SJCRH30 (cell line): Measurements from ENCODE around the gene AKT2. TPM values are rescaled to one million over a fixed set of nuclear protein-coding genes. Genes with fewer than 3 reads are reported as not detected.

ENCODE experiments used
- DNase-seq, 2 experiments: peaks; one replicate each; pipeline ENCODE4 v3.0.0-alpha.2; 2015 to 2020
- H3K27ac ChIP-seq: fragments of 250-450 bp; sonication (Bioruptor Pico); 2 replicates; pipeline ENCODE4 v1.5.1; 2020; ENCODE audit warnings: mild to moderate bottlenecking, moderate library complexity
- H3K27me3 ChIP-seq: fragments of 250-450 bp; sonication (Bioruptor Pico); 2 replicates; pipeline ENCODE4 v1.5.1; 2020; ENCODE audit warnings: mild to moderate bottlenecking, moderate library complexity
- H3K36me3 ChIP-seq: fragments of 250-450 bp; sonication (Bioruptor Pico); 2 replicates; pipeline ENCODE4 v1.5.1; 2020; ENCODE audit warnings: mild to moderate bottlenecking, moderate library complexity
- H3K4me1 ChIP-seq: fragments of 250-450 bp; sonication (Bioruptor Pico); 2 replicates; pipeline ENCODE4 v1.5.1; 2020; ENCODE audit warnings: mild to moderate bottlenecking, moderate library complexity
- H3K4me3 ChIP-seq: fragments of 250-450 bp; sonication (Bioruptor Pico); 2 replicates; pipeline ENCODE4 v1.5.1; 2020; ENCODE audit warnings: mild to moderate bottlenecking, moderate library complexity
- H3K9me3 ChIP-seq: fragments of 250-450 bp; sonication (Bioruptor Pico); replicated peaks from 2 replicates; pipeline ENCODE4 v1.5.1; 2020; ENCODE audit warnings: mild to moderate bottlenecking, moderate library complexity
- total RNA-seq: library from RNA; depleted of rRNA; stranded (reverse); fragments of >200 nt; shearing (Covaris generic); gene quantifications from 2 replicates; pipeline ENCODE4 v1.2.3, GENCODE V29; 2014

Gene AKT2
- total RNA-seq, 1 experiment from 2014 or later, result 138 TPM

GRCh38 chr19:40283414-40284250 is 1.5 kb downstream of the AKT2 start:
- Histone ChIP-seq H3K9me3 (no peaks in the 10 kb centered on the region), H3K36me3 (0 out of 2 replicates have a peak, but pooled peaks cover 2% of the 10 kb centered on the region), H3K4me3 (peak overlapping the region; percentile 88), H3K4me1 (peaks cover 14% of the 10 kb centered on the region), H3K27me3 (no peaks in the 10 kb centered on the region), H3K27ac (peak overlapping the region; percentile 89)
- peak; percentile 95 to 96 for DNase-seq

- H3K4me3 ChIP-seq, result peak overlapping the region; percentile 88
- DNase-seq, result no peak
- H3K36me3 ChIP-seq, result 0 out of 2 replicates have a peak, but pooled peaks cover 2% of the 10 kb centered on the region
- peaks cover 14% of the 10 kb centered on the region for H3K4me1 ChIP-seq
- H3K9me3 ChIP-seq, result no peaks in the 10 kb centered on the region
- H3K27ac ChIP-seq, result peak overlapping the region; percentile 89
- H3K27me3 ChIP-seq, result no peaks in the 10 kb centered on the region
These were observed 2.2 kb downstream of the AKT2 start for GRCh38 chr19:40282920-40283319.

GRCh38 chr19:40282209-40282580 is 3.0 kb downstream of the AKT2 start:
- no peak for DNase-seq
- Histone ChIP-seq H3K27me3 (no peaks in the 10 kb centered on the region), H3K9me3 (no peaks in the 10 kb centered on the region), H3K36me3 (0 out of 2 replicates have a peak, but pooled peaks cover 2% of the 10 kb centered on the region), H3K27ac (no peak overlapping the region), H3K4me3 (no peak overlapping the region), H3K4me1 (peaks cover 14% of the 10 kb centered on the region)

- Histone ChIP-seq H3K9me3 (no peaks in the 10 kb centered on the region), H3K4me3 (no peak overlapping the region), H3K4me1 (peaks cover 12% of the 10 kb centered on the region), H3K27ac (no peak overlapping the region), H3K36me3 (peaks cover 2% of the 10 kb centered on the region; the same call in 1 of the 2 replicates), H3K27me3 (no peaks in the 10 kb centered on the region)
- DNase-seq, result no peak
These were observed 3.5 kb downstream of the AKT2 start for GRCh38 chr19:40281381-40282208.

GRCh38 chr19:40280608-40281221 is 4.4 kb downstream of the AKT2 start:
- no peak for DNase-seq
- peaks cover 9% of the 10 kb centered on the region for H3K4me1 ChIP-seq
- no peaks in the 10 kb centered on the region for H3K9me3 ChIP-seq
- H3K27ac ChIP-seq, result no peak overlapping the region
- H3K36me3 ChIP-seq, result peaks cover 2% of the 10 kb centered on the region; the same call in 1 of the 2 replicates
- no peaks in the 10 kb centered on the region for H3K27me3 ChIP-seq
- H3K4me3 ChIP-seq, result no peak overlapping the region

GRCh38 chr19:40279761-40280607 is 5.2 kb downstream of the AKT2 start:
- Histone ChIP-seq H3K9me3 (no peaks in the 10 kb centered on the region), H3K27me3 (no peaks in the 10 kb centered on the region), H3K36me3 (peaks cover 2% of the 10 kb centered on the region; the same call in 1 of the 2 replicates), H3K4me1 (peaks cover 9% of the 10 kb centered on the region), H3K27ac (no peak overlapping the region), H3K4me3 (no peak overlapping the region)
- peak in 1 of 2 experiments; percentile 29 for DNase-seq

- no peak overlapping the region for H3K27ac ChIP-seq
- H3K4me3 ChIP-seq, result no peak overlapping the region
- H3K4me1 ChIP-seq, result peaks cover 9% of the 10 kb centered on the region
These were observed 6.0 kb downstream of the AKT2 start for GRCh38 chr19:40279120-40279551.

GRCh38 chr19:40278361-40279035 is 6.6 kb downstream of the AKT2 start:
- H3K4me3 ChIP-seq, result no peak overlapping the region
- H3K9me3 ChIP-seq, result no peaks in the 10 kb centered on the region
- no peak overlapping the region for H3K27ac ChIP-seq
- no peaks in the 10 kb centered on the region for H3K27me3 ChIP-seq
- H3K4me1 ChIP-seq, result peaks cover 9% of the 10 kb centered on the region
- DNase-seq, result no peak
- peaks cover 2% of the 10 kb centered on the region; the same call in 1 of the 2 replicates for H3K36me3 ChIP-seq

More at GRCh38 chr19:40279120-40279551, 6.0 kb downstream of the AKT2 start:
- H3K9me3 ChIP-seq, result no peaks in the 10 kb centered on the region
- no peaks in the 10 kb centered on the region for H3K27me3 ChIP-seq
- DNase-seq, result no peak
- H3K36me3 ChIP-seq, result peaks cover 2% of the 10 kb centered on the region; the same call in 1 of the 2 replicates

- Histone ChIP-seq H3K36me3 (no peaks in the 10 kb centered on the region; the same call in 1 of the 2 replicates), H3K27ac (no peak overlapping the region), H3K4me3 (no peak overlapping the region), H3K9me3 (no peaks in the 10 kb centered on the region), H3K27me3 (no peaks in the 10 kb centered on the region), H3K4me1 (no peaks in the 10 kb centered on the region)
- no peak for DNase-seq
These were observed 7.6 kb downstream of the AKT2 start for GRCh38 chr19:40277356-40278059.

GRCh38 chr19:40274585-40275544 is 10.3 kb downstream of the AKT2 start:
- Histone ChIP-seq H3K4me1 (no peaks in the 10 kb centered on the region), H3K4me3 (no peak overlapping the region), H3K36me3 (no peaks in the 10 kb centered on the region; the same call in 1 of the 2 replicates), H3K9me3 (no peaks in the 10 kb centered on the region), H3K27me3 (no peaks in the 10 kb centered on the region), H3K27ac (no peak overlapping the region)
- DNase-seq, result no peak

- no peaks in the 10 kb centered on the region; the same call in 1 of the 2 replicates for H3K4me1 ChIP-seq
- no peak for DNase-seq
- H3K36me3 ChIP-seq, result peaks cover 5% of the 10 kb centered on the region
- H3K27ac ChIP-seq, result no peak overlapping the region
- no peaks in the 10 kb centered on the region for H3K27me3 ChIP-seq
- no peak overlapping the region for H3K4me3 ChIP-seq
- H3K9me3 ChIP-seq, result no peaks in the 10 kb centered on the region
These were observed 11.4 kb downstream of the AKT2 start for GRCh38 chr19:40273469-40274360.
